MCF 10A (cell line): ENCODE results near the gene HNRNPA2B1. TPM values are rescaled to one million over a fixed set of nuclear protein-coding genes. Genes with fewer than 3 reads are reported as not detected.
A peak's percentile ranks its signal among the peaks of the same experiment; 100 is the strongest.

ENCODE experiments used
- BruUV-seq: library from RNA; stranded (reverse); fragments of 400-500 nt; replicated peaks from 2 replicates; lab custom pipeline; 2021; lab: Mats Ljungman, UMichigan
- CTCF ChIA-PET: fragments of 300-600 bp; sonication (Branson Sonifier 250); formaldehyde crosslinking; extraction: SDS; loops from one replicate; lab custom pipeline; 2021; ENCODE audit warnings: antibody characterized with exemption, inconsistent platforms; lab: Yijun Ruan, JAX
- POLR2A ChIA-PET: fragments of 300-600, 350-650 bp; sonication (Branson Sonifier 250); formaldehyde crosslinking; extraction: SDS; loops from one replicate; lab custom pipeline; 2020; ENCODE audit warnings: antibody characterized with exemption, inconsistent platforms; lab: Yijun Ruan, JAX
- DNase-seq: peaks from one replicate; pipeline ENCODE4 v3.0.0-alpha.2; 2018; ENCODE audit not compliant: unreplicated experiment
- H3K27ac Mint-ChIP-seq: one replicate; pipeline ENCODE4 v1.8.0; 2022; ENCODE audit warnings: mild to moderate bottlenecking, low read depth, mixed read lengths; ENCODE audit not compliant: unreplicated experiment
- H3K27me3 Mint-ChIP-seq: one replicate; pipeline ENCODE4 v1.8.0; 2022; ENCODE audit warnings: mixed read lengths; ENCODE audit not compliant: insufficient read depth, unreplicated experiment
- H3K36me3 Mint-ChIP-seq: one replicate; pipeline ENCODE4 v1.8.0; 2022; ENCODE audit warnings: mild to moderate bottlenecking, moderate library complexity, mixed read lengths; ENCODE audit not compliant: insufficient read depth, unreplicated experiment
- H3K4me1 Mint-ChIP-seq: one replicate; pipeline ENCODE4 v1.8.0; 2022; ENCODE audit warnings: mixed read lengths; ENCODE audit not compliant: insufficient read depth, unreplicated experiment
- H3K4me3 Mint-ChIP-seq: one replicate; pipeline ENCODE4 v1.8.0; 2022; ENCODE audit warnings: mild to moderate bottlenecking, moderate library complexity, mixed read lengths; ENCODE audit not compliant: unreplicated experiment
- H3K9me3 Mint-ChIP-seq: one replicate; pipeline ENCODE4 v1.8.0; 2022; ENCODE audit warnings: mixed read lengths; ENCODE audit not compliant: unreplicated experiment
- CTCF ChIP-seq: fragments of 200-600 bp; IDR thresholded peaks from one replicate; pipeline ENCODE4 v1.8.0; 2022; ENCODE audit warnings: antibody characterized with exemption, mild to moderate bottlenecking; ENCODE audit not compliant: unreplicated experiment
- intact Hi-C: fragments of 100-400 bp; cut with micrococcal nuclease; formaldehyde crosslinking; loops from 2 replicates; pipeline ENCODE4 v1.14.1; 2022
- total RNA-seq: library from RNA; stranded (reverse); gene quantifications from 2 replicates; pipeline ENCODE4 v1.2.3, GENCODE V29; 2022

Gene HNRNPA2B1
- total RNA-seq, 1 experiment from 2014 or later = 646 TPM

- intact Hi-C loops = no loop called here
- CTCF ChIA-PET = interaction anchor here (0.5 kb wide), 1 partner anchor 82 kb away, joined by 3 read pairs; no protein-coding TSS in a partner anchor
- POLR2A ChIA-PET = no interaction called here
- BruUV-seq = no TSS peak
- H3K27ac Mint-ChIP-seq = no peak overlapping the region
- no peak for TF ChIP-seq CTCF
- H3K4me1 Mint-ChIP-seq = peaks cover 11% of the 10 kb centered on the region
- no peaks in the 10 kb centered on the region for H3K36me3 Mint-ChIP-seq
- no peaks in the 10 kb centered on the region for H3K9me3 Mint-ChIP-seq
- H3K4me3 Mint-ChIP-seq = no peak overlapping the region
- no peaks in the 10 kb centered on the region for H3K27me3 Mint-ChIP-seq
- DNase-seq = no peak
These were observed 41.3 kb downstream of the HNRNPA2B1 start for GRCh38 chr7:26159243-26159642.

- Mint-ChIP-seq H3K27me3 (no peaks in the 10 kb centered on the region), H3K4me1 (peaks cover 11% of the 10 kb centered on the region), H3K36me3 (no peaks in the 10 kb centered on the region), H3K4me3 (no peak overlapping the region), H3K9me3 (no peaks in the 10 kb centered on the region), H3K27ac (no peak overlapping the region)
- intact Hi-C loops = no loop called here
- no peak for TF ChIP-seq CTCF
- DNase-seq = no peak
- BruUV-seq = no TSS peak
- CTCF ChIA-PET = interaction anchor here (0.9 to 1.6 kb wide), 3 partner anchors 41 to 228 kb away, joined by 3 to 6 read pairs (median 4); no protein-coding TSS in a partner anchor
- POLR2A ChIA-PET = interaction anchor here (0.7 to 1.8 kb wide), 6 partner anchors 14 to 142 kb away, joined by 3 to 9 read pairs (median 4); no protein-coding TSS in a partner anchor
These were observed 42.9 kb downstream of the HNRNPA2B1 start for GRCh38 chr7:26157520-26158105.

- peak; percentile 64 for DNase-seq
- ChIA-PET CTCF (interaction anchor here (0.6 to 1.0 kb wide), 3 partner anchors 31 to 73 kb away, joined by 3 to 4 read pairs (median 4); no protein-coding TSS in a partner anchor), POLR2A (interaction anchor here (0.6 to 1.8 kb wide), 12 partner anchors 10 to 1961 kb away, joined by 3 to 9 read pairs (median 4); no protein-coding TSS in a partner anchor)
- no peaks in the 10 kb centered on the region for H3K9me3 Mint-ChIP-seq
- H3K4me3 Mint-ChIP-seq = peak overlapping the region; percentile 12
- H3K36me3 Mint-ChIP-seq = no peaks in the 10 kb centered on the region
- intact Hi-C loops = no loop called here
- BruUV-seq = no TSS peak
- no peaks in the 10 kb centered on the region for H3K27me3 Mint-ChIP-seq
- TF ChIP-seq CTCF = no peak
- H3K27ac Mint-ChIP-seq = peak overlapping the region; percentile 68
- peaks cover 13% of the 10 kb centered on the region for H3K4me1 Mint-ChIP-seq
These were observed 43.8 kb downstream of the HNRNPA2B1 start for GRCh38 chr7:26156451-26157420.
